T-helper 2 cell treated with Interferon-gamma antibody and Interleukin-4, amounts not matched to agents 5 μg/mL and 100 μg/mL, for 36 hours (primary cell): Measurements from ENCODE around the gene B2M.
A peak's percentile ranks its signal among the peaks of the same experiment; 100 is the strongest.
"Not testable (repeated sequence)": the region's sequence is repeated elsewhere in the genome, so short reads cannot be mapped to it uniquely, and the experiment has no call there.

Source experiments
- DNase-seq: peaks from one replicate; pipeline ENCODE4 v3.0.0; 2021; ENCODE audit warnings: low spot score
- H3K27ac Mint-ChIP-seq: one replicate; pipeline ENCODE4 v1.8.0; 2021; ENCODE audit warnings: mild to moderate bottlenecking, mixed read lengths
- H3K27me3 Mint-ChIP-seq: one replicate; pipeline ENCODE4 v1.8.0; 2021; ENCODE audit warnings: low read depth, mixed read lengths
- H3K36me3 Mint-ChIP-seq: one replicate; pipeline ENCODE4 v1.8.0; 2021; ENCODE audit warnings: low read depth, mixed read lengths
- H3K4me1 Mint-ChIP-seq: one replicate; pipeline ENCODE4 v1.8.0; 2021; ENCODE audit warnings: low read depth, mixed read lengths
- H3K4me3 Mint-ChIP-seq: one replicate; pipeline ENCODE4 v1.8.0; 2022; ENCODE audit warnings: mild to moderate bottlenecking, moderate library complexity, mixed read lengths
- H3K9me3 Mint-ChIP-seq: one replicate; pipeline ENCODE4 v1.8.0; 2021; ENCODE audit warnings: mixed read lengths

The B2M gene

DNA sequence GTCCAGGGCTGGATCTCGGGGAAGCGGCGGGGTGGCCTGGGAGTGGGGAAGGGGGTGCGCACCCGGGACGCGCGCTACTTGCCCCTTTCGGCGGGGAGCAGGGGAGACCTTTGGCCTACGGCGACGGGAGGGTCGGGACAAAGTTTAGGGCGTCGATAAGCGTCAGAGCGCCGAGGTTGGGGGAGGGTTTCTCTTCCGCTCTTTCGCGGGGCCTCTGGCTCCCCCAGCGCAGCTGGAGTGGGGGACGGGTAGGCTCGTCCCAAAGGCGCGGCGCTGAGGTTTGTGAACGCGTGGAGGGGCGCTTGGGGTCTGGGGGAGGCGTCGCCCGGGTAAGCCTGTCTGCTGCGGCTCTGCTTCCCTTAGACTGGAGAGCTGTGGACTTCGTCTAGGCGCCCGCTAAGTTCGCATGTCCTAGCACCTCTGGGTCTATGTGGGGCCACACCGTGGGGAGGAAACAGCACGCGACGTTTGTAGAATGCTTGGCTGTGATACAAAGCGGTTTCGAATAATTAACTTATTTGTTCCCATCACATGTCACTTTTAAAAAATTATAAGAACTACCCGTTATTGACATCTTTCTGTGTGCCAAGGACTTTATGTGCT, 527 bp downstream of the B2M start:
- Mint-ChIP-seq H3K4me3 (peak overlapping the region; percentile 93), H3K27ac (peak overlapping the region; percentile 98), H3K27me3 (peaks cover 7% of the 10 kb centered on the region), H3K4me1 (peaks cover 47% of the 10 kb centered on the region), H3K36me3 (peaks cover 74% of the 10 kb centered on the region), H3K9me3 (no peaks in the 10 kb centered on the region)
- no peak for DNase-seq

DNA sequence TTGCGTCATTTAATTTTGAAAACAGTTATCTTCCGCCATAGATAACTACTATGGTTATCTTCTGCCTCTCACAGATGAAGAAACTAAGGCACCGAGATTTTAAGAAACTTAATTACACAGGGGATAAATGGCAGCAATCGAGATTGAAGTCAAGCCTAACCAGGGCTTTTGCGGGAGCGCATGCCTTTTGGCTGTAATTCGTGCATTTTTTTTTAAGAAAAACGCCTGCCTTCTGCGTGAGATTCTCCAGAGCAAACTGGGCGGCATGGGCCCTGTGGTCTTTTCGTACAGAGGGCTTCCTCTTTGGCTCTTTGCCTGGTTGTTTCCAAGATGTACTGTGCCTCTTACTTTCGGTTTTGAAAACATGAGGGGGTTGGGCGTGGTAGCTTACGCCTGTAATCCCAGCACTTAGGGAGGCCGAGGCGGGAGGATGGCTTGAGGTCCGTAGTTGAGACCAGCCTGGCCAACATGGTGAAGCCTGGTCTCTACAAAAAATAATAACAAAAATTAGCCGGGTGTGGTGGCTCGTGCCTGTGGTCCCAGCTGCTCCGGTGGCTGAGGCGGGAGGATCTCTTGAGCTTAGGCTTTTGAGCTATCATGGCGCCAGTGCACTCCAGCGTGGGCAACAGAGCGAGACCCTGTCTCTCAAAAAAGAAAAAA, 1.2 kb downstream of the B2M start:
- Mint-ChIP-seq H3K9me3 (no peaks in the 10 kb centered on the region), H3K4me3 (peak overlapping the region; percentile 93), H3K27ac (peak overlapping the region; percentile 98), H3K27me3 (peaks cover 7% of the 10 kb centered on the region), H3K4me1 (peaks cover 47% of the 10 kb centered on the region), H3K36me3 (peaks cover 77% of the 10 kb centered on the region)
- peak; percentile 66 for DNase-seq

DNA sequence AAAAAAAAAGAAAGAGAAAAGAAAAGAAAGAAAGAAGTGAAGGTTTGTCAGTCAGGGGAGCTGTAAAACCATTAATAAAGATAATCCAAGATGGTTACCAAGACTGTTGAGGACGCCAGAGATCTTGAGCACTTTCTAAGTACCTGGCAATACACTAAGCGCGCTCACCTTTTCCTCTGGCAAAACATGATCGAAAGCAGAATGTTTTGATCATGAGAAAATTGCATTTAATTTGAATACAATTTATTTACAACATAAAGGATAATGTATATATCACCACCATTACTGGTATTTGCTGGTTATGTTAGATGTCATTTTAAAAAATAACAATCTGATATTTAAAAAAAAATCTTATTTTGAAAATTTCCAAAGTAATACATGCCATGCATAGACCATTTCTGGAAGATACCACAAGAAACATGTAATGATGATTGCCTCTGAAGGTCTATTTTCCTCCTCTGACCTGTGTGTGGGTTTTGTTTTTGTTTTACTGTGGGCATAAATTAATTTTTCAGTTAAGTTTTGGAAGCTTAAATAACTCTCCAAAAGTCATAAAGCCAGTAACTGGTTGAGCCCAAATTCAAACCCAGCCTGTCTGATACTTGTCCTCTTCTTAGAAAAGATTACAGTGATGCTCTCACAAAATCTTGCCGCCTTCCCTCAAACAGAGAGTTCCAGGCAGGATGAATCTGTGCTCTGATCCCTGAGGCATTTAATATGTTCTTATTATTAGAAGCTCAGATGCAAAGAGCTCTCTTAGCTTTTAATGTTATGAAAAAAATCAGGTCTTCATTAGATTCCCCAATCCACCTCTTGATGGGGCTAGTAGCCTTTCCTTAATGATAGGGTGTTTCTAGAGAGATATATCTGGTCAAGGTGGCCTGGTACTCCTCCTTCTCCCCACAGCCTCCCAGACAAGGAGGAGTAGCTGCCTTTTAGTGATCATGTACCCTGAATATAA, 2.0 kb downstream of the B2M start:
- H3K9me3 Mint-ChIP-seq, result no peaks in the 10 kb centered on the region
- H3K4me3 Mint-ChIP-seq, result peak overlapping the region; percentile 93
- peaks cover 51% of the 10 kb centered on the region for H3K4me1 Mint-ChIP-seq
- peaks cover 82% of the 10 kb centered on the region for H3K36me3 Mint-ChIP-seq
- H3K27me3 Mint-ChIP-seq, result peaks cover 7% of the 10 kb centered on the region
- no peak for DNase-seq
- peak overlapping the region; percentile 98 for H3K27ac Mint-ChIP-seq

DNA sequence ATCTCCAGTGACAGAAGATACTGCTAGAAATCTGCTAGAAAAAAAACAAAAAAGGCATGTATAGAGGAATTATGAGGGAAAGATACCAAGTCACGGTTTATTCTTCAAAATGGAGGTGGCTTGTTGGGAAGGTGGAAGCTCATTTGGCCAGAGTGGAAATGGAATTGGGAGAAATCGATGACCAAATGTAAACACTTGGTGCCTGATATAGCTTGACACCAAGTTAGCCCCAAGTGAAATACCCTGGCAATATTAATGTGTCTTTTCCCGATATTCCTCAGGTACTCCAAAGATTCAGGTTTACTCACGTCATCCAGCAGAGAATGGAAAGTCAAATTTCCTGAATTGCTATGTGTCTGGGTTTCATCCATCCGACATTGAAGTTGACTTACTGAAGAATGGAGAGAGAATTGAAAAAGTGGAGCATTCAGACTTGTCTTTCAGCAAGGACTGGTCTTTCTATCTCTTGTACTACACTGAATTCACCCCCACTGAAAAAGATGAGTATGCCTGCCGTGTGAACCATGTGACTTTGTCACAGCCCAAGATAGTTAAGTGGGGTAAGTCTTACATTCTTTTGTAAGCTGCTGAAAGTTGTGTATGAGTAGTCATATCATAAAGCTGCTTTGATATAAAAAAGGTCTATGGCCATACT, 4.0 kb downstream of the B2M start:
- Mint-ChIP-seq H3K36me3 (peaks cover 83% of the 10 kb centered on the region), H3K4me1 (peaks cover 51% of the 10 kb centered on the region), H3K4me3 (peak overlapping the region; percentile 93), H3K9me3 (no peaks in the 10 kb centered on the region), H3K27me3 (peaks cover 7% of the 10 kb centered on the region), H3K27ac (peak overlapping the region; percentile 88)
- DNase-seq, result no peak

DNA sequence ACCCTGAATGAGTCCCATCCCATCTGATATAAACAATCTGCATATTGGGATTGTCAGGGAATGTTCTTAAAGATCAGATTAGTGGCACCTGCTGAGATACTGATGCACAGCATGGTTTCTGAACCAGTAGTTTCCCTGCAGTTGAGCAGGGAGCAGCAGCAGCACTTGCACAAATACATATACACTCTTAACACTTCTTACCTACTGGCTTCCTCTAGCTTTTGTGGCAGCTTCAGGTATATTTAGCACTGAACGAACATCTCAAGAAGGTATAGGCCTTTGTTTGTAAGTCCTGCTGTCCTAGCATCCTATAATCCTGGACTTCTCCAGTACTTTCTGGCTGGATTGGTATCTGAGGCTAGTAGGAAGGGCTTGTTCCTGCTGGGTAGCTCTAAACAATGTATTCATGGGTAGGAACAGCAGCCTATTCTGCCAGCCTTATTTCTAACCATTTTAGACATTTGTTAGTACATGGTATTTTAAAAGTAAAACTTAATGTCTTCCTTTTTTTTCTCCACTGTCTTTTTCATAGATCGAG, 4.5 kb downstream of the B2M start:
- no peak for DNase-seq
- no peaks in the 10 kb centered on the region for H3K9me3 Mint-ChIP-seq
- peaks cover 51% of the 10 kb centered on the region for H3K4me1 Mint-ChIP-seq
- peak overlapping the region; percentile 88 for H3K27ac Mint-ChIP-seq
- H3K27me3 Mint-ChIP-seq, result peaks cover 7% of the 10 kb centered on the region
- H3K4me3 Mint-ChIP-seq, result peak overlapping the region; percentile 93
- H3K36me3 Mint-ChIP-seq, result peaks cover 88% of the 10 kb centered on the region

DNA sequence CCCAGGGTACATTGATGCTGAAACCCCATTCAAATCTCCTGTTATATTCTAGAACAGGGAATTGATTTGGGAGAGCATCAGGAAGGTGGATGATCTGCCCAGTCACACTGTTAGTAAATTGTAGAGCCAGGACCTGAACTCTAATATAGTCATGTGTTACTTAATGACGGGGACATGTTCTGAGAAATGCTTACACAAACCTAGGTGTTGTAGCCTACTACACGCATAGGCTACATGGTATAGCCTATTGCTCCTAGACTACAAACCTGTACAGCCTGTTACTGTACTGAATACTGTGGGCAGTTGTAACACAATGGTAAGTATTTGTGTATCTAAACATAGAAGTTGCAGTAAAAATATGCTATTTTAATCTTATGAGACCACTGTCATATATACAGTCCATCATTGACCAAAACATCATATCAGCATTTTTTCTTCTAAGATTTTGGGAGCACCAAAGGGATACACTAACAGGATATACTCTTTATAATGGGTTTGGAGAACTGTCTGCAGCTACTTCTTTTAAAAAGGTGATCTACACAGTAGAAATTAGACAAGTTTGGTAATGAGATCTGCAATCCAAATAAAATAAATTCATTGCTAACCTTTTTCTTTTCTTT, 5.8 kb downstream of the B2M start:
- Mint-ChIP-seq H3K9me3 (no peaks in the 10 kb centered on the region), H3K36me3 (peaks cover 84% of the 10 kb centered on the region), H3K4me3 (peak overlapping the region; percentile 93), H3K27ac (peak overlapping the region; percentile 88), H3K27me3 (peaks cover 3% of the 10 kb centered on the region), H3K4me1 (peaks cover 59% of the 10 kb centered on the region)
- DNase-seq, result no peak

DNA sequence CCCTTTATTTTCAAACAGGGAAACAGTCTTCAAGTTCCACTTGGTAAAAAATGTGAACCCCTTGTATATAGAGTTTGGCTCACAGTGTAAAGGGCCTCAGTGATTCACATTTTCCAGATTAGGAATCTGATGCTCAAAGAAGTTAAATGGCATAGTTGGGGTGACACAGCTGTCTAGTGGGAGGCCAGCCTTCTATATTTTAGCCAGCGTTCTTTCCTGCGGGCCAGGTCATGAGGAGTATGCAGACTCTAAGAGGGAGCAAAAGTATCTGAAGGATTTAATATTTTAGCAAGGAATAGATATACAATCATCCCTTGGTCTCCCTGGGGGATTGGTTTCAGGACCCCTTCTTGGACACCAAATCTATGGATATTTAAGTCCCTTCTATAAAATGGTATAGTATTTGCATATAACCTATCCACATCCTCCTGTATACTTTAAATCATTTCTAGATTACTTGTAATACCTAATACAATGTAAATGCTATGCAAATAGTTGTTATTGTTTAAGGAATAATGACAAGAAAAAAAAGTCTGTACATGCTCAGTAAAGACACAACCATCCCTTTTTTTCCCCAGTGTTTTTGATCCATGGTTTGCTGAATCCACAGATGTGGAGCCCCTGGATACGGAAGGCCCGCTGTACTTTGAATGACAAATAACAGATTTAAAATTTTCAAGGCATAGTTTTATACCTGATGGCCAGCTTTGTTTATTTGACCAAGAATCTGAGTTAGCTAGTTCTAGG, 7.0 kb downstream of the B2M start:
- H3K9me3 Mint-ChIP-seq, result no peaks in the 10 kb centered on the region
- H3K27ac Mint-ChIP-seq, result peak overlapping the region; percentile 97
- peaks cover 63% of the 10 kb centered on the region for H3K4me1 Mint-ChIP-seq
- H3K4me3 Mint-ChIP-seq, result peak overlapping the region; percentile 93
- peaks cover 72% of the 10 kb centered on the region for H3K36me3 Mint-ChIP-seq
- DNase-seq, result no peak
- H3K27me3 Mint-ChIP-seq, result no peaks in the 10 kb centered on the region

DNA sequence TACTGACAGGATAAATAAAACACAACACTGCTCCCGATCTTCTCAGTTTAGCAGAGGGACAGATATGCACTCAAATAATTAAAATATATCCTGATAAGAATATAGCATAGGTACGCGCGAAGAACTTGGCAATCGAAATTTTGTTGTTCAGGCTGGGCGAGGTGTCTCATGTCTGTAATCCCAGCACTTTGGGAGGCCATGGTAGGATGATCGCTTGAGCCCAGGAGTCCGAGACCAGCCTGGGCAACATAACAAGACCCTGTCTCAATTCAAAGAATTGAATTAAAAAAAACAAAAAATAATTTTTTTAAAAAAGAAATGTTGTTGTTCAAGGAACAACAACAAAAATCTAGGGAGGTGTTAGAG, 7.6 kb downstream of the B2M start:
- no peak for DNase-seq
- no peaks in the 10 kb centered on the region for H3K9me3 Mint-ChIP-seq
- peaks cover 63% of the 10 kb centered on the region for H3K4me1 Mint-ChIP-seq
- no peaks in the 10 kb centered on the region for H3K27me3 Mint-ChIP-seq
- H3K36me3 Mint-ChIP-seq, result peaks cover 68% of the 10 kb centered on the region
- H3K4me3 Mint-ChIP-seq, result peak overlapping the region; percentile 77
- peak overlapping the region; percentile 97 for H3K27ac Mint-ChIP-seq

DNA sequence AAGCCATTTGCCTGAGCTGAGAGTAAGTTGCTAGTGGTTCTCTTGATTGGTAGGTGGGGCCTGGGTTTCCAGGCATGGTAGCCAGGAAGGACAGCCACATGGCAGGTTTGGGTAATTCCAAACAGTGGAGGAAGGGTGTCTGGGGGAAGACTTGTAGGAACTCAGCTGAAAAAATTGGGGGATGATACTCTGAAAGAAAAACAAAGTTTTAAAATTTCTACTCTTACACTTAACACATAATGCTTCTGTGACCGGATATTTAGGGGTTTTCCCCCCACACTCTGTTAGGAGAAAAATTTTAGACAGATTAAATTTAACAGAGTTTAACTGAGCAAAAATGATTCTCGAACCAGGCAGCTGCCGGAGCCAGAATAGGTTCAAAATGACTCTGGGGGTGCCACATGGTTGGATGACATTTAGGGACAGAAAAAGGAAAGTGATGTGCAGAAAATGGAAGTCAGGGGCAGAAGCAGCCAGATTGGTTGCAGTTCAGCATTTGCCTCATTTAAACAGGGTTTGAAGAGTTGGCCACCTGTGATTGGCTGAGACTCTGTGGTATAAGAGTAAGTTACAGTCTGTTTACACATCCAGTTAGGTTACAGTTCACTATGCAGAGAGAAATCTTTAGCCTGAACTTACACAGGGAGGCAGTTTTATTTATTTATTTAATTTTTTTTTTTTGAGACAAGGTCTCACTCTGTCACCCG, 8.1 kb downstream of the B2M start:
- Mint-ChIP-seq H3K4me1 (peaks cover 69% of the 10 kb centered on the region), H3K27ac (peak overlapping the region; percentile 97), H3K4me3 (peak overlapping the region; percentile 77), H3K9me3 (no peaks in the 10 kb centered on the region), H3K36me3 (peaks cover 64% of the 10 kb centered on the region), H3K27me3 (no peaks in the 10 kb centered on the region)
- DNase-seq, result peak; percentile 78

DNA sequence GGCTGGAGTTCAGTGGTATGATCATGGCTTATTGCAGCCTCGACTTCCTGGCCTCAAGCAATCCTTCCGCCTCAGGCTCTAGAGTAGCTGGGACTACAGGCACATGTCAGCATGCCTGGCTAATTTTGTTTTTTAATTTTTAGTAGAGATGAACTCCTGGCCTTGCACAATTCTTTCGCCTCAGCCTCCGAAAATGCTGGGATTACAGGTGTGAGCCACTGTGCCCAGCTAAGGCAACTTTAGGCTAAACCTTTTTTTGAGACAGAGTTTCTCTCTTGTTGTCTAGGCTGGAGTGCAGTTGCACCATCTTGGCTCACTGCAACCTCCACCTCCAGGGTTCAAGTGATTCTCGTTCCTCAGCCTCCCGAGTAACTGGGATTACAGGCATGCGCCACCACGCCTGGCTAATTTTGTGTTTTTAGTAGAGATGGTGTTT, 8.7 kb downstream of the B2M start:
- peaks cover 59% of the 10 kb centered on the region for H3K36me3 Mint-ChIP-seq
- not testable (repeated sequence) for H3K4me3 Mint-ChIP-seq, H3K9me3 Mint-ChIP-seq, DNase-seq, H3K27me3 Mint-ChIP-seq
- H3K4me1 Mint-ChIP-seq, result peaks cover 70% of the 10 kb centered on the region
- H3K27ac Mint-ChIP-seq, result peak overlapping the region; percentile 97

DNA sequence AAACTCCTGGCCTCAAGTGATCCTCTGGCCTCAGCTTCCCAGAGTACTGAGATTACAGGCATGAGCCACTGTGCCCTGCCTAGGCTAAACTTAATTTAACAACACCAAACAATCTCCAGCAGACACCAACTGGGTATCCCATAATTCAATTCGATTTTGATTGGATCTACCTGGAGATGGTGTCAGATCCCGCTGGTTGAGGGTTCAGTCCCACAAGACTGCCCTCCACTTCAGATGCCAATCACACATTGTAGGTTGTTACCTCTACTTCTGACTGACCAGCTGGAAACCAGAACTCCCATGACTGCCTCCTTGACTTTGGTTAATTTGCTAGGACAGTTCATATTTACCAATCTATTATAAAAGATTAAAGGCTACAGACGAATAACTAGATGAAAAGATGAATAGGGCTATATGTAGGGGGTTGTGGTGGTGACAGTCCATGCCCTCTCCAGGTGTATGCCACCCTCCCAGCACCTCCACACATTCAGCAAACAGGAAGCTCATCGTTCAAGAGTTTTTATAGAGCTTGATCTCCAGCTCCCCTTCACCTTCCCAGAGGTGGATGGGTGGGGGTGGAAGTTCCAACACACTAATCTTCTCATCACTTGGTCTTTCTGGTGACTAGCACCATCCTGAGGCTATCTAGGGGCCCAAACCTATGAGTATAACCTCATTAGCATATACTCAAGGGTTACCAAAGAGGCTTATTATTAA, 9.3 kb downstream of the B2M start:
- Mint-ChIP-seq H3K4me3 (peak overlapping the region; percentile 14), H3K27me3 (no peaks in the 10 kb centered on the region)
- no peak for DNase-seq

DNA sequence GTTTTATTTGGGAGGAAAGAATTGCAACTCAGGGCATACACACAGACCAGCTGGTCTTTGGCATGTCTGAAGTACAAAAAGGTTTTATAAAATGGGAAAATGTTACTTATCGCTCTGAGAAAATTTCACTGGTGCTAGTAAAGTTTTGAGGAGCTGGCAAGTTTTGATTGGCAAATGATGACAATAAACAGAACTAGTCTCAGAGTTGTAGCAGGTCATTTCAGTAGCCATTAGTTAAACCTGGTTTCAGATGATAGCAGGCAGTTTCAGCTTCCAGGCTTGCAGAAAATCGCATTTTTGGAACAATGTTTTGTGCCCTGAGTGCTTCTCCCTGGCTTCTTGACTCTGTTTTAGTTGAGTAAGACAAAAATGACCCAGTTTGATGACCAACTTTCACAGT, 10.7 kb downstream of the B2M start:
- DNase-seq, result no peak
- Mint-ChIP-seq H3K9me3 (no peaks in the 10 kb centered on the region), H3K4me3 (no peak overlapping the region), H3K27me3 (no peaks in the 10 kb centered on the region), H3K4me1 (peaks cover 69% of the 10 kb centered on the region), H3K27ac (peak overlapping the region; percentile 97), H3K36me3 (peaks cover 39% of the 10 kb centered on the region)

More for the DNA sequence above, 9.3 kb downstream of the B2M start:
- no peaks in the 10 kb centered on the region for H3K9me3 Mint-ChIP-seq
- H3K27ac Mint-ChIP-seq, result peak overlapping the region; percentile 97
- peaks cover 53% of the 10 kb centered on the region for H3K36me3 Mint-ChIP-seq
- peaks cover 70% of the 10 kb centered on the region for H3K4me1 Mint-ChIP-seq
